GM18873 (cell line): ENCODE results near the gene L3MBTL4.
A peak's percentile ranks its signal among the peaks of the same experiment; 100 is the strongest.

Experiments used
- ATAC-seq: cut with Tn5 transposase; IDR thresholded peaks from one replicate; pipeline ENCODE4 v1.9.1; 2021; ENCODE audit warnings: mild to moderate bottlenecking, moderate library complexity, moderate number of reproducible peaks; ENCODE audit not compliant: unreplicated experiment, low FRiP score

Gene L3MBTL4

GRCh38 chr18:6414723-6415417 is at the start of gene L3MBTL4:
TSS of gene L3MBTL4 (minus strand) at chr18:6414911. CDS start at chr18:6311625, 103,286 bp downstream.
- peak; percentile 56 for ATAC-seq

GRCh38 chr18:6452194-6452593 is 37.5 kb upstream of the L3MBTL4 start:
- ATAC-seq: no peak

- ATAC-seq: peak; percentile 84
Measured at GRCh38 chr18:6449213-6449612, 34.5 kb upstream of the L3MBTL4 start.

- ATAC-seq: no peak
Measured at GRCh38 chr18:6444466-6445228, 29.9 kb upstream of the L3MBTL4 start.

- ATAC-seq: no peak
Measured at GRCh38 chr18:6441200-6441599, 26.5 kb upstream of the L3MBTL4 start.

GRCh38 chr18:6437937-6438818 is 23.5 kb upstream of the L3MBTL4 start:
- ATAC-seq: no peak

- ATAC-seq: no peak
Measured at GRCh38 chr18:6435731-6436130, 21.0 kb upstream of the L3MBTL4 start.

GRCh38 chr18:6434987-6435709 is 20.4 kb upstream of the L3MBTL4 start:
- ATAC-seq: no peak

GRCh38 chr18:6434481-6434880 is 19.8 kb upstream of the L3MBTL4 start:
- ATAC-seq: no peak

- ATAC-seq: no peak
Measured at GRCh38 chr18:6431659-6432318, 17.1 kb upstream of the L3MBTL4 start.

- ATAC-seq: no peak
Measured at GRCh38 chr18:6428851-6429395, 14.2 kb upstream of the L3MBTL4 start.

GRCh38 chr18:6427286-6427685 is 12.6 kb upstream of the L3MBTL4 start:
- ATAC-seq: no peak

GRCh38 chr18:6423289-6423688 is 8.6 kb upstream of the L3MBTL4 start:
- no peak for ATAC-seq

- peak; percentile 83 for ATAC-seq
Measured at GRCh38 chr18:6414118-6414722, 491 bp downstream of the L3MBTL4 start.

GRCh38 chr18:6413579-6414117 is 1.1 kb downstream of the L3MBTL4 start:
- ATAC-seq: no peak

- ATAC-seq: no peak
Measured at GRCh38 chr18:6412933-6413472, 1.7 kb downstream of the L3MBTL4 start.

- ATAC-seq: no peak
Measured at GRCh38 chr18:6411382-6411781, 3.3 kb downstream of the L3MBTL4 start.

- ATAC-seq: no peak
Measured at GRCh38 chr18:6409933-6410332, 4.8 kb downstream of the L3MBTL4 start.
